Neural progenitor cell (in vitro differentiated cells): ENCODE results near the gene FAT1. TPM values are rescaled to one million over a fixed set of nuclear protein-coding genes. Genes with fewer than 3 reads are reported as not detected.

Experiments used
- DNase-seq: peaks from one replicate; pipeline ENCODE4 v3.0.0-alpha.2; 2016; ENCODE audit warnings: low spot score
- H2AFZ ChIP-seq: fragments of 200-600 bp; sonication (generic); replicated peaks from 2 replicates; pipeline ENCODE4 v1.6.1; 2016; ENCODE audit warnings: antibody characterized with exemption
- H3F3A ChIP-seq: fragments of 200-600 bp; sonication (generic); 2 replicates; pipeline ENCODE4 v1.6.1; 2016; ENCODE audit warnings: antibody characterized with exemption, low read depth
- H3K27ac ChIP-seq: fragments of 200-600 bp; sonication (generic); 2 replicates; pipeline ENCODE4 v1.5.1; 2016; ENCODE audit warnings: mild to moderate bottlenecking
- H3K27me3 ChIP-seq: fragments of 200-600 bp; sonication (generic); 2 replicates; pipeline ENCODE4 v1.6.1; 2016; ENCODE audit warnings: mild to moderate bottlenecking, moderate library complexity
- H3K36me3 ChIP-seq: fragments of 200-600 bp; sonication (generic); 2 replicates; pipeline ENCODE4 v1.5.1; 2016
- H3K4me1 ChIP-seq: fragments of 200-600 bp; sonication (generic); 2 replicates; pipeline ENCODE4 v1.6.1; 2016; ENCODE audit warnings: mixed run types
- H3K4me2 ChIP-seq: fragments of 200-600 bp; sonication (generic); 2 replicates; pipeline ENCODE4 v1.6.1; 2016
- H3K4me3 ChIP-seq: fragments of 200-600 bp; sonication (generic); 2 replicates; pipeline ENCODE4 v1.5.1; 2016
- H3K79me2 ChIP-seq: fragments of 200-600 bp; sonication (generic); 2 replicates; pipeline ENCODE4 v1.6.1; 2016; ENCODE audit warnings: low read depth
- H3K9ac ChIP-seq: fragments of 200-600 bp; sonication (generic); 2 replicates; pipeline ENCODE4 v1.6.1; 2016
- H3K9me3 ChIP-seq: fragments of 200-600 bp; sonication (generic); 2 replicates; pipeline ENCODE4 v1.5.1; 2016; ENCODE audit warnings: low read depth
- H4K20me1 ChIP-seq: fragments of 200-600 bp; sonication (generic); 2 replicates; pipeline ENCODE4 v1.6.1; 2016; ENCODE audit warnings: low read depth
- H3K27ac Mint-ChIP-seq: 3 replicates; pipeline ENCODE4 v1.8.0; 2021; ENCODE audit warnings: mixed read lengths
- H3K27me3 Mint-ChIP-seq: 2 replicates; pipeline ENCODE4 v1.8.0; 2022; ENCODE audit warnings: low read depth, mild to moderate bottlenecking, inconsistent platforms, moderate library complexity, mixed read lengths; ENCODE audit not compliant: insufficient read depth
- H3K36me3 Mint-ChIP-seq: 3 replicates; pipeline ENCODE4 v1.8.0; 2021; ENCODE audit warnings: mixed read lengths
- H3K4me1 Mint-ChIP-seq: 3 replicates; pipeline ENCODE4 v1.8.0; 2021; ENCODE audit warnings: mixed read lengths
- H3K4me3 Mint-ChIP-seq: 3 replicates; pipeline ENCODE4 v1.8.0; 2021; ENCODE audit warnings: mild to moderate bottlenecking, moderate library complexity, mixed read lengths
- H3K9me3 Mint-ChIP-seq: 3 replicates; pipeline ENCODE4 v1.8.0; 2020; ENCODE audit warnings: mixed read lengths
- EZH2 ChIP-seq: fragments of 200-600 bp; sonication (generic); IDR thresholded peaks from 2 replicates; pipeline ENCODE4 v1.6.1; 2017; ENCODE audit warnings: antibody characterized with exemption, mild to moderate bottlenecking, moderate library complexity
- EZH2phosphoT487 ChIP-seq: fragments of 200-600 bp; sonication (generic); IDR thresholded peaks from 2 replicates; pipeline ENCODE4 v1.6.1; 2017; ENCODE audit warnings: antibody characterized with exemption
- total RNA-seq: library from RNA; depleted of rRNA; stranded (reverse); fragments of >200 nt; gene quantifications from 2 replicates; pipeline ENCODE4 v1.2.3, GENCODE V29; 2015; ENCODE audit warnings: low replicate concordance
- TF ChIP-seq, protein P1 (sequence below): fragments of 200-600 bp; sonication (generic); IDR thresholded peaks from 2 replicates; pipeline ENCODE4 v1.5.1; 2017; ENCODE audit warnings: antibody characterized with exemption, mild to moderate bottlenecking

FAT1 gene
- total RNA-seq, 1 donor from 2014 or later = 517 TPM

DNA sequence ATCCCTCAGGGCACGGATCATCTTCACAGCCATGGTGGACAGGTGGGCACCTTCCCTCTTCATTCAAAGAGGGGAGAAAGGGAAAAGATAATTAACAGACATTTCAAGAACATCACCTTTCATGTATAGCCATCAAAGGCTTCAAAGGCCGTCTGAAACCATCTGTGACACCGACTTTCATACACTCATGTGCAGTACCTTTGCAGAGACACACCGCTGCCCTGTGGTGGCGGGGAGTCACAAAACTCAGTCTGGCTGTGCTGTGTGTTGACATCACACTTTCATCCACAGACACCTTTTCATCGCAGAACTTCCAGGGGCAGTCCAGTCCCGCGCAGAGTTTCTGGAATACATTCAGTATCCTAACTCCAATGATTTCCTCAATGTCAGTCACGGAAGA is 120.7 kb downstream of the FAT1 start:
- H3K4me3 ChIP-seq = no peak overlapping the region
- peaks cover 13% of the 10 kb centered on the region for H3K79me2 ChIP-seq
- peaks cover 9% of the 10 kb centered on the region for H3K4me1 ChIP-seq
- Mint-ChIP-seq H3K4me1 (peaks cover 10% of the 10 kb centered on the region), H3K27me3 (no peaks in the 10 kb centered on the region), H3K4me3 (no peak overlapping the region), H3K27ac (no peak overlapping the region), H3K36me3 (peaks cover 70% of the 10 kb centered on the region), H3K9me3 (no peaks in the 10 kb centered on the region)
- no peak overlapping the region for H3K9ac ChIP-seq
- H3K27ac ChIP-seq = no peak overlapping the region
- peaks cover 42% of the 10 kb centered on the region for H3K36me3 ChIP-seq
- H2AFZ ChIP-seq = no peak overlapping the region
- no peak for DNase-seq
- peaks cover 4% of the 10 kb centered on the region for H3F3A ChIP-seq
- TF ChIP-seq EZH2 = no peak
- TF ChIP-seq, protein P1, sequence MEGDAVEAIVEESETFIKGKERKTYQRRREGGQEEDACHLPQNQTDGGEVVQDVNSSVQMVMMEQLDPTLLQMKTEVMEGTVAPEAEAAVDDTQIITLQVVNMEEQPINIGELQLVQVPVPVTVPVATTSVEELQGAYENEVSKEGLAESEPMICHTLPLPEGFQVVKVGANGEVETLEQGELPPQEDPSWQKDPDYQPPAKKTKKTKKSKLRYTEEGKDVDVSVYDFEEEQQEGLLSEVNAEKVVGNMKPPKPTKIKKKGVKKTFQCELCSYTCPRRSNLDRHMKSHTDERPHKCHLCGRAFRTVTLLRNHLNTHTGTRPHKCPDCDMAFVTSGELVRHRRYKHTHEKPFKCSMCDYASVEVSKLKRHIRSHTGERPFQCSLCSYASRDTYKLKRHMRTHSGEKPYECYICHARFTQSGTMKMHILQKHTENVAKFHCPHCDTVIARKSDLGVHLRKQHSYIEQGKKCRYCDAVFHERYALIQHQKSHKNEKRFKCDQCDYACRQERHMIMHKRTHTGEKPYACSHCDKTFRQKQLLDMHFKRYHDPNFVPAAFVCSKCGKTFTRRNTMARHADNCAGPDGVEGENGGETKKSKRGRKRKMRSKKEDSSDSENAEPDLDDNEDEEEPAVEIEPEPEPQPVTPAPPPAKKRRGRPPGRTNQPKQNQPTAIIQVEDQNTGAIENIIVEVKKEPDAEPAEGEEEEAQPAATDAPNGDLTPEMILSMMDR = no peak
- TF ChIP-seq EZH2phosphoT487 = no peak
- no peaks in the 10 kb centered on the region for H3K9me3 ChIP-seq
- peaks cover 6% of the 10 kb centered on the region for H4K20me1 ChIP-seq
- no peak overlapping the region for H3K4me2 ChIP-seq
- H3K27me3 ChIP-seq = no peaks in the 10 kb centered on the region

DNA sequence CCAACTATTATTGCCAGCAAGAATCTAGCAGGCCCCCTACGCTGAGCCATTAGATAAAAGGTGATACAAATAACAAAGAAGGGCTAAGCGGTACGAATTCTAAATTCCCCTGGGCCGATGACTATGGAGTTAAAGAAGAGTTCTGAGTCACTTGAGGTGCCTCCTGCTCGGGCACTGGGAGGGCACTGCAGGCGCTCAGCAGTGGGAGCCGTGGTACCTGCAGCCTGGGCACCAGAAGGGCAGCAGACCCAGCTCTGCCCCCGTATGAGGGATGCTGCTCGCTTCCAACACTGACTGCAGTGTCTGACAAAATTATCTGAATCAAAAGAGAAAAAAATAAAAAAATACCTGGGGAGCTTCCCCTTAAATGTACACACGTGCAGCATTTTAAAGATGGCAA is 124.2 kb downstream of the FAT1 start:
- Mint-ChIP-seq H3K36me3 (peaks cover 70% of the 10 kb centered on the region), H3K9me3 (no peaks in the 10 kb centered on the region), H3K4me1 (no peaks in the 10 kb centered on the region), H3K27ac (no peak overlapping the region), H3K27me3 (peaks cover 2% of the 10 kb centered on the region), H3K4me3 (no peak overlapping the region)
- Histone ChIP-seq H3K79me2 (peaks cover 20% of the 10 kb centered on the region), H3K4me2 (no peak overlapping the region), H2AFZ (no peak overlapping the region), H4K20me1 (no peaks in the 10 kb centered on the region), H3F3A (no peaks in the 10 kb centered on the region), H3K36me3 (peaks cover 52% of the 10 kb centered on the region), H3K4me3 (no peak overlapping the region), H3K27me3 (no peaks in the 10 kb centered on the region), H3K9me3 (no peaks in the 10 kb centered on the region), H3K9ac (no peak overlapping the region), H3K4me1 (no peaks in the 10 kb centered on the region), H3K27ac (no peak overlapping the region)
- TF ChIP-seq EZH2phosphoT487 (no peak), EZH2 (no peak)
- TF ChIP-seq, protein P1 = no peak
- no peak for DNase-seq

DNA sequence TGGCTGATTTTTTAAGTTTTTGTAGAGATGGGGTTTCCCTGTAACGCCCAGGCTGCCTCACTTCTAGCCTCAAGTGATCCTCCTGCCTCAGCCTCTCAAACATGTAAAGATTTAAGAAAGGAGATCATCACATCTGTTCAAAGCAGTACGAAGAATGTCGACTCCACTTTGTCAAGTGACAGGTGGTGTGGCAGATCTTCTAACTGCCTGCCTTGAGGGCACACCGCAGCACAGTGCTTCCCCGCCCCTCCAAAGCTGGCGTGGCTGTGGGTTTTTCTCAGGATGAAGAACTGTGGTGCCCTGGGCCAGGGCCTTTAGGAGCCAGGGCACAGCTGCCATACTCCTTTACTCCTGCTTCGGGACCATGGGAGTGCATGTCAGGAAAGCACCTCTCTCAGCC is 125.0 kb downstream of the FAT1 start:
- H4K20me1 ChIP-seq = no peaks in the 10 kb centered on the region
- no peak overlapping the region for H3K9ac ChIP-seq
- no peak overlapping the region for H3K27ac ChIP-seq
- H3K4me3 Mint-ChIP-seq = no peak overlapping the region
- TF ChIP-seq EZH2 = no peak
- TF ChIP-seq, protein P1 = no peak
- H3F3A ChIP-seq = no peaks in the 10 kb centered on the region
- no peaks in the 10 kb centered on the region for H3K9me3 Mint-ChIP-seq
- peaks cover 2% of the 10 kb centered on the region for H3K27me3 Mint-ChIP-seq
- H3K4me1 Mint-ChIP-seq = no peaks in the 10 kb centered on the region
- H3K4me3 ChIP-seq = no peak overlapping the region
- H3K36me3 ChIP-seq = peaks cover 45% of the 10 kb centered on the region
- H3K79me2 ChIP-seq = peaks cover 20% of the 10 kb centered on the region
- H3K4me1 ChIP-seq = no peaks in the 10 kb centered on the region
- DNase-seq = no peak
- no peak overlapping the region for H3K4me2 ChIP-seq
- no peak overlapping the region for H2AFZ ChIP-seq
- H3K36me3 Mint-ChIP-seq = peaks cover 67% of the 10 kb centered on the region
- no peaks in the 10 kb centered on the region for H3K9me3 ChIP-seq
- H3K27ac Mint-ChIP-seq = no peak overlapping the region
- no peaks in the 10 kb centered on the region for H3K27me3 ChIP-seq
